Measurements from ENCODE around the gene SNPH.
"Not testable (repeated sequence)": the region's sequence is repeated elsewhere in the genome, so short reads cannot be mapped to it uniquely, and the experiment has no call there.

The SNPH gene

GRCh38 chr20:1341561-1342265, 75.6 kb downstream of the SNPH start:
- Histone ChIP-seq H3K36me3 (ENCODE audit: insufficient read depth, low read depth, low read length) (no peaks in the 10 kb centered on the region), H3K27ac (ENCODE audit: low read length) (no peak overlapping the region), H3K4me3 (ENCODE audit: low read length) (no peak overlapping the region), H3K9ac (ENCODE audit: low read depth, low read length) (no peak overlapping the region), H3K27me3 (ENCODE audit: insufficient read depth, low read length) (no peaks in the 10 kb centered on the region), H3K4me1 (ENCODE audit: insufficient read depth, low read length) (no peaks in the 10 kb centered on the region), H3K9me3 (ENCODE audit: insufficient read depth, low read depth, low read length) (peaks cover 1% of the 10 kb centered on the region; the same call in 1 of the 2 replicates)

- H3K9ac ChIP-seq (ENCODE audit: low read depth, low read length); H3K27me3 ChIP-seq (ENCODE audit: insufficient read depth, low read length); H3K4me3 ChIP-seq (ENCODE audit: low read length): not testable (repeated sequence)
These were observed 77.5 kb downstream of the SNPH start for GRCh38 chr20:1343446-1344124.

GRCh38 chr20:1345030-1345755, 79.1 kb downstream of the SNPH start:
- no peak overlapping the region for H3K27ac ChIP-seq (ENCODE audit: low read length)
- no peaks in the 10 kb centered on the region for H3K36me3 ChIP-seq (ENCODE audit: insufficient read depth, low read depth, low read length)
- no peaks in the 10 kb centered on the region for H3K4me1 ChIP-seq (ENCODE audit: insufficient read depth, low read length)

More at GRCh38 chr20:1343446-1344124, 77.5 kb downstream of the SNPH start:
- H3K4me1 ChIP-seq (ENCODE audit: insufficient read depth, low read length); H3K27ac ChIP-seq (ENCODE audit: low read length); H3K36me3 ChIP-seq (ENCODE audit: insufficient read depth, low read depth, low read length): not testable (repeated sequence)
- peaks cover 11% of the 10 kb centered on the region; the same call in 1 of the 2 replicates for H3K9me3 ChIP-seq (ENCODE audit: insufficient read depth, low read depth, low read length)

GRCh38 chr20:1345756-1346093, 79.6 kb downstream of the SNPH start:
- Histone ChIP-seq H3K4me1 (ENCODE audit: insufficient read depth, low read length) (no peaks in the 10 kb centered on the region), H3K4me3 (ENCODE audit: low read length) (no peak overlapping the region), H3K9me3 (ENCODE audit: insufficient read depth, low read depth, low read length) (peaks cover 11% of the 10 kb centered on the region), H3K9ac (ENCODE audit: low read depth, low read length) (no peak overlapping the region), H3K27ac (ENCODE audit: low read length) (no peak overlapping the region), H3K36me3 (ENCODE audit: insufficient read depth, low read depth, low read length) (no peaks in the 10 kb centered on the region), H3K27me3 (ENCODE audit: insufficient read depth, low read length) (no peaks in the 10 kb centered on the region)

More at GRCh38 chr20:1345030-1345755, 79.1 kb downstream of the SNPH start:
- no peak overlapping the region for H3K4me3 ChIP-seq (ENCODE audit: low read length)
- peaks cover 11% of the 10 kb centered on the region for H3K9me3 ChIP-seq (ENCODE audit: insufficient read depth, low read depth, low read length)
- no peaks in the 10 kb centered on the region for H3K27me3 ChIP-seq (ENCODE audit: insufficient read depth, low read length)
- H3K9ac ChIP-seq (ENCODE audit: low read depth, low read length) = no peak overlapping the region

- Histone ChIP-seq H3K4me3 (ENCODE audit: low read length) (no peak overlapping the region), H3K4me1 (ENCODE audit: insufficient read depth, low read length) (no peaks in the 10 kb centered on the region), H3K36me3 (ENCODE audit: insufficient read depth, low read depth, low read length) (no peaks in the 10 kb centered on the region), H3K9me3 (ENCODE audit: insufficient read depth, low read depth, low read length) (peaks cover 11% of the 10 kb centered on the region), H3K9ac (ENCODE audit: low read depth, low read length) (no peak overlapping the region), H3K27me3 (ENCODE audit: insufficient read depth, low read length) (no peaks in the 10 kb centered on the region), H3K27ac (ENCODE audit: low read length) (no peak overlapping the region)
These were observed 80.3 kb downstream of the SNPH start for GRCh38 chr20:1346315-1346969.

- H3K9ac ChIP-seq (ENCODE audit: low read depth, low read length) = no peak overlapping the region
- no peak overlapping the region for H3K27ac ChIP-seq (ENCODE audit: low read length)
- no peaks in the 10 kb centered on the region; the same call in 1 of the 2 replicates for H3K9me3 ChIP-seq (ENCODE audit: insufficient read depth, low read depth, low read length)
- no peaks in the 10 kb centered on the region for H3K4me1 ChIP-seq (ENCODE audit: insufficient read depth, low read length)
- no peak overlapping the region for H3K4me3 ChIP-seq (ENCODE audit: low read length)
- no peaks in the 10 kb centered on the region for H3K27me3 ChIP-seq (ENCODE audit: insufficient read depth, low read length)
- H3K36me3 ChIP-seq (ENCODE audit: insufficient read depth, low read depth, low read length) = peaks cover 21% of the 10 kb centered on the region
These were observed 87.9 kb downstream of the SNPH start for GRCh38 chr20:1353956-1354355.

- Histone ChIP-seq H3K27ac (ENCODE audit: low read length) (no peak overlapping the region), H3K4me3 (ENCODE audit: low read length) (no peak overlapping the region), H3K4me1 (ENCODE audit: insufficient read depth, low read length) (no peaks in the 10 kb centered on the region), H3K36me3 (ENCODE audit: insufficient read depth, low read depth, low read length) (peaks cover 48% of the 10 kb centered on the region), H3K9ac (ENCODE audit: low read depth, low read length) (no peak overlapping the region), H3K9me3 (ENCODE audit: insufficient read depth, low read depth, low read length) (no peaks in the 10 kb centered on the region), H3K27me3 (ENCODE audit: insufficient read depth, low read length) (no peaks in the 10 kb centered on the region)
These were observed 92.0 kb downstream of the SNPH start for GRCh38 chr20:1357921-1358671.

All from iPS-20b (cell line).